ENCODE measurements around the gene ERI2.
A peak's percentile ranks its signal among the peaks of the same experiment; 100 is the strongest.
"Not testable (repeated sequence)": the region's sequence is repeated elsewhere in the genome, so short reads cannot be mapped to it uniquely, and the experiment has no call there.

ERI2 gene

GRCh38 chr16:20821682-20822081 lies 15.4 kb upstream of the ERI2 start:
- Histone ChIP-seq H3K9me3 (ENCODE audit: control insufficient read depth, low read length) (no peaks in the 10 kb centered on the region), H3K27ac (ENCODE audit: insufficient read depth, low read depth, low read length, poor library complexity, severe bottlenecking) (no peak overlapping the region), H3K27me3 (ENCODE audit: control insufficient read depth, insufficient read depth, low read length, poor library complexity, severe bottlenecking) (no peaks in the 10 kb centered on the region), H3K4me3 (ENCODE audit: insufficient read depth, low read depth, low read length) (no peak overlapping the region), H3K4me1 (ENCODE audit: control insufficient read depth, insufficient read depth, low read length) (no peaks in the 10 kb centered on the region), H3K36me3 (ENCODE audit: control insufficient read depth, insufficient read depth, low read length) (peaks cover 8% of the 10 kb centered on the region)
- 89 to 97% methylated on average over 2 to 4 of the region's 4 CpGs for WGBS, 2 experiments

GRCh38 chr16:20818929-20819585 lies 12.8 kb upstream of the ERI2 start:
- no peaks in the 10 kb centered on the region for H3K4me1 ChIP-seq (ENCODE audit: control insufficient read depth, insufficient read depth, low read length)
- H3K36me3 ChIP-seq (ENCODE audit: control insufficient read depth, insufficient read depth, low read length): peaks cover 8% of the 10 kb centered on the region
- WGBS, 2 experiments: 93 to 95% methylated on average over 1 to 4 of the region's 4 CpGs
- no peaks in the 10 kb centered on the region for H3K9me3 ChIP-seq (ENCODE audit: control insufficient read depth, low read length)
- no peak overlapping the region for H3K27ac ChIP-seq (ENCODE audit: insufficient read depth, low read depth, low read length, poor library complexity, severe bottlenecking)
- H3K27me3 ChIP-seq (ENCODE audit: control insufficient read depth, insufficient read depth, low read length, poor library complexity, severe bottlenecking): no peaks in the 10 kb centered on the region
- no peak overlapping the region for H3K4me3 ChIP-seq (ENCODE audit: insufficient read depth, low read depth, low read length)

GRCh38 chr16:20814784-20815183 lies 8.5 kb upstream of the ERI2 start:
- H3K27ac ChIP-seq (ENCODE audit: insufficient read depth, low read depth, low read length, poor library complexity, severe bottlenecking): no peak overlapping the region
- no peaks in the 10 kb centered on the region for H3K27me3 ChIP-seq (ENCODE audit: control insufficient read depth, insufficient read depth, low read length, poor library complexity, severe bottlenecking)
- no peak overlapping the region for H3K4me3 ChIP-seq (ENCODE audit: insufficient read depth, low read depth, low read length)
- no peaks in the 10 kb centered on the region for H3K4me1 ChIP-seq (ENCODE audit: control insufficient read depth, insufficient read depth, low read length)
- H3K9me3 ChIP-seq (ENCODE audit: control insufficient read depth, low read length): no peaks in the 10 kb centered on the region
- WGBS, 2 experiments: 95% methylated on average over 4 of the region's 4 CpGs
- H3K36me3 ChIP-seq (ENCODE audit: control insufficient read depth, insufficient read depth, low read length): no peaks in the 10 kb centered on the region

- H3K36me3 ChIP-seq (ENCODE audit: control insufficient read depth, insufficient read depth, low read length): no peaks in the 10 kb centered on the region
- 89 to 93% methylated on average over 2 of the region's 2 CpGs for WGBS, 2 experiments
Measured at GRCh38 chr16:20812510-20812909, 6.2 kb upstream of the ERI2 start.

GRCh38 chr16:20811889-20812439 lies 5.7 kb upstream of the ERI2 start:
- no peak overlapping the region for H3K4me3 ChIP-seq (ENCODE audit: insufficient read depth, low read depth, low read length)
- WGBS, 2 experiments: 82 to 92% methylated on average over 7 to 10 of the region's 10 CpGs
- H3K4me1 ChIP-seq (ENCODE audit: control insufficient read depth, insufficient read depth, low read length): no peaks in the 10 kb centered on the region
- H3K27ac ChIP-seq (ENCODE audit: insufficient read depth, low read depth, low read length, poor library complexity, severe bottlenecking): no peak overlapping the region
- H3K27me3 ChIP-seq (ENCODE audit: control insufficient read depth, insufficient read depth, low read length, poor library complexity, severe bottlenecking): no peaks in the 10 kb centered on the region
- no peaks in the 10 kb centered on the region for H3K9me3 ChIP-seq (ENCODE audit: control insufficient read depth, low read length)
- no peaks in the 10 kb centered on the region for H3K36me3 ChIP-seq (ENCODE audit: control insufficient read depth, insufficient read depth, low read length)

More at GRCh38 chr16:20812510-20812909, 6.2 kb upstream of the ERI2 start:
- H3K4me3 ChIP-seq (ENCODE audit: insufficient read depth, low read depth, low read length): no peak overlapping the region
- H3K27me3 ChIP-seq (ENCODE audit: control insufficient read depth, insufficient read depth, low read length, poor library complexity, severe bottlenecking): no peaks in the 10 kb centered on the region
- no peak overlapping the region for H3K27ac ChIP-seq (ENCODE audit: insufficient read depth, low read depth, low read length, poor library complexity, severe bottlenecking)
- H3K4me1 ChIP-seq (ENCODE audit: control insufficient read depth, insufficient read depth, low read length): no peaks in the 10 kb centered on the region
- no peaks in the 10 kb centered on the region for H3K9me3 ChIP-seq (ENCODE audit: control insufficient read depth, low read length)

GRCh38 chr16:20807862-20808261 lies 1.6 kb upstream of the ERI2 start:
- Histone ChIP-seq H3K4me3 (ENCODE audit: insufficient read depth, low read depth, low read length) (no peak overlapping the region), H3K27me3 (ENCODE audit: control insufficient read depth, insufficient read depth, low read length, poor library complexity, severe bottlenecking) (no peaks in the 10 kb centered on the region), H3K27ac (ENCODE audit: insufficient read depth, low read depth, low read length, poor library complexity, severe bottlenecking) (no peak overlapping the region), H3K4me1 (ENCODE audit: control insufficient read depth, insufficient read depth, low read length) (no peaks in the 10 kb centered on the region), H3K36me3 (ENCODE audit: control insufficient read depth, insufficient read depth, low read length) (no peaks in the 10 kb centered on the region), H3K9me3 (ENCODE audit: control insufficient read depth, low read length) (no peaks in the 10 kb centered on the region)
- WGBS, 2 experiments: 89 to 94% methylated on average over 10 of the region's 11 CpGs

GRCh38 chr16:20805684-20806167 lies 546 bp downstream of the ERI2 start:
- H3K4me1 ChIP-seq (ENCODE audit: control insufficient read depth, insufficient read depth, low read length); H3K9me3 ChIP-seq (ENCODE audit: control insufficient read depth, low read length); H3K27me3 ChIP-seq (ENCODE audit: control insufficient read depth, insufficient read depth, low read length, poor library complexity, severe bottlenecking); H3K36me3 ChIP-seq (ENCODE audit: control insufficient read depth, insufficient read depth, low read length): not testable (repeated sequence)
- Histone ChIP-seq H3K27ac (ENCODE audit: insufficient read depth, low read depth, low read length, poor library complexity, severe bottlenecking) (peak overlapping the region; percentile 62), H3K4me3 (ENCODE audit: insufficient read depth, low read depth, low read length) (peak overlapping the region; percentile 81)
- WGBS, 2 experiments: 26 to 34% methylated on average over 11 to 12 of the region's 12 CpGs

GRCh38 chr16:20803561-20804214 lies 2.6 kb downstream of the ERI2 start:
- no peaks in the 10 kb centered on the region for H3K4me1 ChIP-seq (ENCODE audit: control insufficient read depth, insufficient read depth, low read length)
- H3K36me3 ChIP-seq (ENCODE audit: control insufficient read depth, insufficient read depth, low read length): no peaks in the 10 kb centered on the region
- WGBS, 2 experiments: 88 to 92% methylated on average over 7 of the region's 7 CpGs
- H3K27ac ChIP-seq (ENCODE audit: insufficient read depth, low read depth, low read length, poor library complexity, severe bottlenecking): no peak overlapping the region
- H3K4me3 ChIP-seq (ENCODE audit: insufficient read depth, low read depth, low read length): no peak overlapping the region
- H3K27me3 ChIP-seq (ENCODE audit: control insufficient read depth, insufficient read depth, low read length, poor library complexity, severe bottlenecking): no peaks in the 10 kb centered on the region
- no peaks in the 10 kb centered on the region for H3K9me3 ChIP-seq (ENCODE audit: control insufficient read depth, low read length)

GRCh38 chr16:20803192-20803560 lies 3.1 kb downstream of the ERI2 start:
- H3K4me3 ChIP-seq (ENCODE audit: insufficient read depth, low read depth, low read length): no peak overlapping the region
- H3K9me3 ChIP-seq (ENCODE audit: control insufficient read depth, low read length): no peaks in the 10 kb centered on the region
- 94 to 96% methylated on average over 2 of the region's 2 CpGs for WGBS, 2 experiments
- H3K36me3 ChIP-seq (ENCODE audit: control insufficient read depth, insufficient read depth, low read length): peaks cover 3% of the 10 kb centered on the region
- no peak overlapping the region for H3K27ac ChIP-seq (ENCODE audit: insufficient read depth, low read depth, low read length, poor library complexity, severe bottlenecking)
- H3K4me1 ChIP-seq (ENCODE audit: control insufficient read depth, insufficient read depth, low read length): no peaks in the 10 kb centered on the region
- no peaks in the 10 kb centered on the region for H3K27me3 ChIP-seq (ENCODE audit: control insufficient read depth, insufficient read depth, low read length, poor library complexity, severe bottlenecking)

GRCh38 chr16:20801278-20801677 lies 5.0 kb downstream of the ERI2 start:
- Histone ChIP-seq H3K27me3 (ENCODE audit: control insufficient read depth, insufficient read depth, low read length, poor library complexity, severe bottlenecking) (no peaks in the 10 kb centered on the region), H3K4me3 (ENCODE audit: insufficient read depth, low read depth, low read length) (no peak overlapping the region), H3K9me3 (ENCODE audit: control insufficient read depth, low read length) (no peaks in the 10 kb centered on the region), H3K36me3 (ENCODE audit: control insufficient read depth, insufficient read depth, low read length) (peaks cover 7% of the 10 kb centered on the region), H3K27ac (ENCODE audit: insufficient read depth, low read depth, low read length, poor library complexity, severe bottlenecking) (no peak overlapping the region), H3K4me1 (ENCODE audit: control insufficient read depth, insufficient read depth, low read length) (no peaks in the 10 kb centered on the region)
- WGBS, 2 experiments: 91% methylated on average over 1 of the region's 1 CpG; no CpG with 5 or more reads in 1 of the 2 experiments
